GM18519 (cell line): ENCODE measurements around the gene ALDH1A3.

Experiments
- ATAC-seq: cut with Tn5 transposase; IDR thresholded peaks from one replicate; pipeline ENCODE4 v1.9.1; 2021; ENCODE audit warnings: mild to moderate bottlenecking, moderate library complexity; ENCODE audit not compliant: unreplicated experiment, low FRiP score

ALDH1A3 gene

GRCh38 chr15:100880897-100881242 lies 1.2 kb downstream of the ALDH1A3 start:
- ATAC-seq, result no peak

GRCh38 chr15:100881573-100882336 lies 2.1 kb downstream of the ALDH1A3 start:
- no peak for ATAC-seq

GRCh38 chr15:100885116-100885515 lies 5.5 kb downstream of the ALDH1A3 start:
- ATAC-seq, result no peak

- no peak for ATAC-seq
Observed at GRCh38 chr15:100885811-100886210, 6.2 kb downstream of the ALDH1A3 start.

GRCh38 chr15:100887211-100887913 lies 7.7 kb downstream of the ALDH1A3 start:
- ATAC-seq, result no peak

GRCh38 chr15:100889385-100890050 lies 9.9 kb downstream of the ALDH1A3 start:
- ATAC-seq, result no peak

- no peak for ATAC-seq
Observed at GRCh38 chr15:100890051-100890720, 10.6 kb downstream of the ALDH1A3 start.

- ATAC-seq, result no peak
Observed at GRCh38 chr15:100890850-100891249, 11.2 kb downstream of the ALDH1A3 start.

- no peak for ATAC-seq
Observed at GRCh38 chr15:100891307-100892012, 11.8 kb downstream of the ALDH1A3 start.

- no peak for ATAC-seq
Observed at GRCh38 chr15:100892013-100892355, 12.4 kb downstream of the ALDH1A3 start.

- ATAC-seq, result no peak
Observed at GRCh38 chr15:100893261-100893963, 13.8 kb downstream of the ALDH1A3 start.

- ATAC-seq, result no peak
Observed at GRCh38 chr15:100893964-100894295, 14.3 kb downstream of the ALDH1A3 start.

- no peak for ATAC-seq
Observed at GRCh38 chr15:100895721-100896120, 16.1 kb downstream of the ALDH1A3 start.

- ATAC-seq, result no peak
Observed at GRCh38 chr15:100897221-100898151, 17.9 kb downstream of the ALDH1A3 start.

GRCh38 chr15:100898152-100898490 lies 18.5 kb downstream of the ALDH1A3 start:
- ATAC-seq, result no peak

- ATAC-seq, result no peak
Observed at GRCh38 chr15:100898661-100899462, 19.2 kb downstream of the ALDH1A3 start.

- ATAC-seq, result no peak
Observed at GRCh38 chr15:100899601-100900000, 20.0 kb downstream of the ALDH1A3 start.

GRCh38 chr15:100900136-100900794 lies 20.6 kb downstream of the ALDH1A3 start:
- no peak for ATAC-seq
